OCI-LY7 (cell line): Measurements from ENCODE around the gene PDZD7. TPM values are rescaled to one million over a fixed set of nuclear protein-coding genes. Genes with fewer than 3 reads are reported as not detected.

Experiments
- BruUV-seq: library from RNA; stranded (reverse); fragments of 400-500 nt; replicated peaks from 2 replicates; lab custom pipeline; 2021; lab: Mats Ljungman, UMichigan
- CTCF ChIA-PET: fragments of 300-600 bp; sonication (Branson Sonifier 250); formaldehyde crosslinking; loops from one replicate; lab custom pipeline; 2022; ENCODE audit warnings: antibody characterized with exemption; ENCODE audit not compliant: unreplicated experiment; lab: Charles Lee
- POLR2A ChIA-PET: fragments of 300-600 bp; sonication (Branson Sonifier 250); formaldehyde crosslinking; loops from one replicate; lab custom pipeline; 2022; ENCODE audit warnings: antibody characterized with exemption; lab: Charles Lee
- DNase-seq: peaks from one replicate; pipeline ENCODE4 v3.0.0-alpha.2; 2015; ENCODE audit warnings: low spot score
- H2AFZ ChIP-seq: fragments of 200-600 bp; sonication (generic), shearing (Covaris generic); 2 replicates; pipeline ENCODE4 v1.6.1; 2014; ENCODE audit warnings: mild to moderate bottlenecking, antibody characterized with exemption, low read length, moderate library complexity
- H3K27ac ChIP-seq: fragments of 200-600 bp; sonication (generic); 2 replicates; pipeline ENCODE4 v1.5.1; 2014; ENCODE audit warnings: mixed run types, low read depth, mild to moderate bottlenecking, moderate library complexity, low read length, inconsistent platforms; ENCODE audit not compliant: poor library complexity, severe bottlenecking
- H3K36me3 ChIP-seq: fragments of 200-600 bp; sonication (generic); 2 replicates; pipeline ENCODE4 v1.6.1; 2014; ENCODE audit warnings: mild to moderate bottlenecking, antibody characterized with exemption, low read length, moderate library complexity, mixed read lengths; ENCODE audit not compliant: insufficient read depth
- H3K4me1 ChIP-seq: fragments of 200-600 bp; sonication (generic); 2 replicates; pipeline ENCODE4 v1.5.1; 2014; ENCODE audit warnings: mild to moderate bottlenecking, low read length; ENCODE audit not compliant: insufficient read depth, poor library complexity, severe bottlenecking
- H3K4me2 ChIP-seq: fragments of 200-600 bp; sonication (generic); 2 replicates; pipeline ENCODE4 v1.6.1; 2014; ENCODE audit warnings: mild to moderate bottlenecking, low read length
- H3K4me3 ChIP-seq: fragments of 200-600 bp; sonication (generic); 2 replicates; pipeline ENCODE4 v1.5.1; 2014; ENCODE audit warnings: mild to moderate bottlenecking, low read depth, low read length; ENCODE audit not compliant: poor library complexity, severe bottlenecking
- H3K79me2 ChIP-seq: fragments of 200-600 bp; sonication (generic); 2 replicates; pipeline ENCODE4 v1.6.1; 2016; ENCODE audit warnings: low read depth, mild to moderate bottlenecking, low read length, moderate library complexity, mixed read lengths; ENCODE audit not compliant: insufficient read depth
- H3K9me2 ChIP-seq: fragments of 200-600 bp; sonication (generic); 2 replicates; pipeline ENCODE4 v1.6.1; 2016; ENCODE audit warnings: mild to moderate bottlenecking, low read length, mixed read lengths; ENCODE audit not compliant: insufficient read depth
- H3K9me3 ChIP-seq: fragments of 200-600 bp; sonication (generic); 2 replicates; pipeline ENCODE4 v1.6.1; 2014; ENCODE audit warnings: mild to moderate bottlenecking, mixed run types, low read length, mixed read lengths
- H4K20me1 ChIP-seq: fragments of 200-600 bp; sonication (generic); 2 replicates; pipeline ENCODE4 v1.6.1; 2014; ENCODE audit warnings: mild to moderate bottlenecking, antibody characterized with exemption, low read length, moderate library complexity, mixed read lengths; ENCODE audit not compliant: insufficient read depth
- EZH2phosphoT487 ChIP-seq: fragments of 200-600 bp; sonication (generic); IDR thresholded peaks from 2 replicates; pipeline ENCODE4 v1.6.1; 2018; ENCODE audit warnings: low read depth, borderline replicate concordance, mild to moderate bottlenecking, mixed run types, antibody characterized with exemption, low read length, moderate library complexity, mixed read lengths
- intact Hi-C: fragments of 100-400 bp; cut with micrococcal nuclease; formaldehyde crosslinking; loops from one replicate; pipeline ENCODE4 v1.10.0; 2022; ENCODE audit not compliant: unreplicated experiment
- total RNA-seq, 2 experiments: library from RNA; depleted of rRNA in 1 of 2; stranded (reverse); fragments of >200 nt in 1 of 2; shearing (Covaris generic) in 1 of 2; gene quantifications; 2 replicates each; pipeline ENCODE4 v1.2.3, GENCODE V29; 2014 to 2022
- TF ChIP-seq, protein P1 (sequence below): fragments of 200-600 bp; sonication (generic); conservative IDR thresholded peaks from 2 replicates; pipeline ENCODE4 v1.5.1; 2014; ENCODE audit warnings: mild to moderate bottlenecking, antibody characterized with exemption, low read length, moderate library complexity, mixed read lengths

The PDZD7 gene
- total RNA-seq, 2 experiments from 2014 or later: 1.6 to 2.1 TPM

- no peak for DNase-seq
- Histone ChIP-seq H3K36me3 (no peaks in the 10 kb centered on the region), H4K20me1 (no peaks in the 10 kb centered on the region; the same call in 1 of the 2 replicates), H3K4me3 (no peak overlapping the region), H3K27ac (no peak overlapping the region), H3K4me1 (no peaks in the 10 kb centered on the region), H3K9me3 (no peaks in the 10 kb centered on the region), H3K4me2 (no peak overlapping the region), H3K79me2 (no peaks in the 10 kb centered on the region), H3K9me2 (no peaks in the 10 kb centered on the region), H2AFZ (no peak overlapping the region)
- ChIA-PET CTCF (interaction anchor here (1.0 to 1.5 kb wide), 2 partner anchors 10 to 14 kb away, joined by 3 read pairs; no protein-coding TSS in a partner anchor), POLR2A (interaction anchor here (0.6 to 1.2 kb wide), 3 partner anchors 11 to 113 kb away, joined by 3 to 5 read pairs (median 3); no protein-coding TSS in a partner anchor)
- intact Hi-C loops: no loop called here
- TF ChIP-seq EZH2phosphoT487: no peak
- TF ChIP-seq, protein P1, sequence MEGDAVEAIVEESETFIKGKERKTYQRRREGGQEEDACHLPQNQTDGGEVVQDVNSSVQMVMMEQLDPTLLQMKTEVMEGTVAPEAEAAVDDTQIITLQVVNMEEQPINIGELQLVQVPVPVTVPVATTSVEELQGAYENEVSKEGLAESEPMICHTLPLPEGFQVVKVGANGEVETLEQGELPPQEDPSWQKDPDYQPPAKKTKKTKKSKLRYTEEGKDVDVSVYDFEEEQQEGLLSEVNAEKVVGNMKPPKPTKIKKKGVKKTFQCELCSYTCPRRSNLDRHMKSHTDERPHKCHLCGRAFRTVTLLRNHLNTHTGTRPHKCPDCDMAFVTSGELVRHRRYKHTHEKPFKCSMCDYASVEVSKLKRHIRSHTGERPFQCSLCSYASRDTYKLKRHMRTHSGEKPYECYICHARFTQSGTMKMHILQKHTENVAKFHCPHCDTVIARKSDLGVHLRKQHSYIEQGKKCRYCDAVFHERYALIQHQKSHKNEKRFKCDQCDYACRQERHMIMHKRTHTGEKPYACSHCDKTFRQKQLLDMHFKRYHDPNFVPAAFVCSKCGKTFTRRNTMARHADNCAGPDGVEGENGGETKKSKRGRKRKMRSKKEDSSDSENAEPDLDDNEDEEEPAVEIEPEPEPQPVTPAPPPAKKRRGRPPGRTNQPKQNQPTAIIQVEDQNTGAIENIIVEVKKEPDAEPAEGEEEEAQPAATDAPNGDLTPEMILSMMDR: no peak
- no TSS peak for BruUV-seq
Observed at GRCh38 chr10:101028446-101029337, 2.2 kb downstream of the PDZD7 start.

DNA sequence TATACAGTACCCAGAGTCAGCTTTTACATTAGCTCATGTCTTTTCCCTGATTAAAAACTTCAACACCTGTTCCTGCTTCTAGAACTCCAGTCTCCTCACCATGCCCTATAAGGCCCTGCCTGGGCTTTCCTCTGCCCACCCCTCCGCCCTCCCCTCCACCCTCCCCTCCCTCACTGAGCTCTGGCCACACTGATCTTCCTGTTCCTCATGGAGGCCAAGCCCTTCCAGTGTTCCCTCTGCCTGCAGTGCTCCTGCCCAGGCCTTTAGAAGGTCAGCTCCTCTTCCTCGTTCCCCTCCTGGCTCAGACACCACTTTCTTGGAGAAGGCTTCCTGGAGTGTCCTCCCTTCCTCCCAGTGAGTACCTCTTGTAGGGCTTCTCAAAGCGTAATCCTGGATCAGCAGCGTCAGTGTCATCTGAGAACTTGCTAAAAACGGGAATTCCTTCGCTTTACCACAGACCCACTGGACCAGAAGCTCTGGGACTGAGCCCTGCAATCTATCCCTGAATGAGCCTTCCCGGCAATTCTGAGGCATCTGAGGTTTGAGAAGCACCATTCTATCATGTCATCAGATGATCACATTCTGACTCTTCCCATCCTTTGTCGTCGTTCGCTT lies 3.7 kb downstream of the PDZD7 start:
- Histone ChIP-seq H3K27ac (no peak overlapping the region), H3K79me2 (no peaks in the 10 kb centered on the region), H3K9me2 (no peaks in the 10 kb centered on the region), H2AFZ (no peak overlapping the region), H4K20me1 (no peaks in the 10 kb centered on the region; the same call in 1 of the 2 replicates), H3K4me1 (no peaks in the 10 kb centered on the region), H3K36me3 (no peaks in the 10 kb centered on the region), H3K9me3 (no peaks in the 10 kb centered on the region), H3K4me3 (no peak overlapping the region), H3K4me2 (no peak overlapping the region)
- no peak for TF ChIP-seq EZH2phosphoT487
- TF ChIP-seq, protein P1: no peak
- intact Hi-C loops: no loop called here
- ChIA-PET POLR2A (interaction anchor here (0.7 to 1.1 kb wide), 3 partner anchors 16 to 733 kb away, joined by 3 to 5 read pairs (median 4); no protein-coding TSS in a partner anchor), CTCF (interaction anchor here (1.1 kb wide), 1 partner anchor 24 kb away, joined by 6 read pairs; no protein-coding TSS in a partner anchor)
- no peak for DNase-seq
- no TSS peak for BruUV-seq
